Stomach smooth muscle (tissue), 2 donors: Measurements from ENCODE around the gene ZNF777.
"Not testable (repeated sequence)": the region's sequence is repeated elsewhere in the genome, so short reads cannot be mapped to it uniquely, and the experiment has no call there.

Source experiments
- H3K27ac ChIP-seq: one replicate; pipeline ENCODE4 v1.7.0; 2013; ENCODE audit warnings: mild to moderate bottlenecking, low read length, inconsistent platforms
- H3K27me3 ChIP-seq, 2 donors: one replicate each; pipeline ENCODE4 v1.7.0; 2013; ENCODE audit warnings: low read length in 2 of 2; ENCODE audit not compliant: insufficient read depth in 2 of 2, control insufficient read depth in 1 of 2
- H3K36me3 ChIP-seq, 2 donors: one replicate each; pipeline ENCODE4 v1.7.0; 2013; ENCODE audit warnings: low read length in 2 of 2; ENCODE audit not compliant: control insufficient read depth in 2 of 2, insufficient read depth in 2 of 2
- H3K4me1 ChIP-seq: one replicate; pipeline ENCODE4 v1.7.0; 2013; ENCODE audit warnings: low read length; ENCODE audit not compliant: control insufficient read depth, insufficient read depth
- H3K4me3 ChIP-seq, 2 donors: one replicate each; pipeline ENCODE4 v1.7.0; 2013; ENCODE audit warnings: low read length in 2 of 2
- H3K9ac ChIP-seq, 2 donors: one replicate each; pipeline ENCODE4 v1.7.0; 2013; ENCODE audit warnings: low read length in 2 of 2, mild to moderate bottlenecking in 1 of 2
- H3K9me3 ChIP-seq, 2 donors: one replicate each; pipeline ENCODE4 v1.7.0; 2013; ENCODE audit warnings: low read length in 2 of 2; ENCODE audit not compliant: control insufficient read depth in 2 of 2
- donor health status: healthy.
- donor health status: Pancreatic carcinoma.

The ZNF777 gene

GRCh38 chr7:149449897-149450296 is 11.0 kb downstream of the ZNF777 start:
- no peak overlapping the region for H3K4me3 ChIP-seq
- H3K27me3 ChIP-seq: no peaks in the 10 kb centered on the region
- no peak overlapping the region for H3K27ac ChIP-seq
- H3K4me1 ChIP-seq: no peaks in the 10 kb centered on the region
- H3K9me3 ChIP-seq: no peaks in the 10 kb centered on the region
- no peak overlapping the region for H3K9ac ChIP-seq
- peaks cover 55 to 58% of the 10 kb centered on the region in 2 donors for H3K36me3 ChIP-seq

GRCh38 chr7:149448961-149449360 is 11.9 kb downstream of the ZNF777 start:
- H3K27me3 ChIP-seq: no peaks in the 10 kb centered on the region
- H3K9ac ChIP-seq: no peak overlapping the region
- H3K36me3 ChIP-seq: peaks cover 50 to 51% of the 10 kb centered on the region in 2 donors
- no peaks in the 10 kb centered on the region for H3K9me3 ChIP-seq
- H3K4me3 ChIP-seq: no peak overlapping the region
- no peak overlapping the region for H3K27ac ChIP-seq
- no peaks in the 10 kb centered on the region for H3K4me1 ChIP-seq

- not testable (repeated sequence) for H3K27ac ChIP-seq, H3K27me3 ChIP-seq, H3K9ac ChIP-seq, H3K4me1 ChIP-seq, H3K4me3 ChIP-seq, H3K9me3 ChIP-seq
- H3K36me3 ChIP-seq: peaks cover 41 to 44% of the 10 kb centered on the region in 2 donors
Observed at GRCh38 chr7:149446026-149446425, 14.8 kb downstream of the ZNF777 start.

- no peak overlapping the region for H3K27ac ChIP-seq
- H3K9ac ChIP-seq: no peak overlapping the region
- H3K4me1 ChIP-seq: no peaks in the 10 kb centered on the region
- H3K4me3 ChIP-seq: no peak overlapping the region
- H3K9me3 ChIP-seq: no peaks in the 10 kb centered on the region
- H3K36me3 ChIP-seq: peaks cover 25 to 26% of the 10 kb centered on the region in 2 donors
- H3K27me3 ChIP-seq: no peaks in the 10 kb centered on the region
Observed at GRCh38 chr7:149444287-149444686, 16.6 kb downstream of the ZNF777 start.

GRCh38 chr7:149443523-149443922 is 17.3 kb downstream of the ZNF777 start:
- peaks cover 19 to 20% of the 10 kb centered on the region in 2 donors for H3K36me3 ChIP-seq
- H3K4me3 ChIP-seq: no peak overlapping the region
- H3K9me3 ChIP-seq: no peaks in the 10 kb centered on the region
- no peaks in the 10 kb centered on the region for H3K27me3 ChIP-seq
- no peaks in the 10 kb centered on the region for H3K4me1 ChIP-seq
- H3K27ac ChIP-seq: no peak overlapping the region
- no peak overlapping the region for H3K9ac ChIP-seq

GRCh38 chr7:149442924-149443323 is 17.9 kb downstream of the ZNF777 start:
- peaks cover 18 to 20% of the 10 kb centered on the region in 2 donors for H3K36me3 ChIP-seq
- H3K4me3 ChIP-seq: no peak overlapping the region
- no peaks in the 10 kb centered on the region for H3K9me3 ChIP-seq
- H3K27me3 ChIP-seq: no peaks in the 10 kb centered on the region
- no peak overlapping the region for H3K9ac ChIP-seq
- no peak overlapping the region for H3K27ac ChIP-seq
- no peaks in the 10 kb centered on the region for H3K4me1 ChIP-seq

- Histone ChIP-seq H3K27ac (no peak overlapping the region), H3K4me1 (no peaks in the 10 kb centered on the region), H3K9ac (no peak overlapping the region), H3K27me3 (no peaks in the 10 kb centered on the region), H3K36me3 (peaks cover 13 to 18% of the 10 kb centered on the region in 2 donors), H3K9me3 (no peaks in the 10 kb centered on the region), H3K4me3 (no peak overlapping the region)
Observed at GRCh38 chr7:149440222-149440621, 20.6 kb downstream of the ZNF777 start.

- H3K27me3 ChIP-seq: no peaks in the 10 kb centered on the region
- H3K27ac ChIP-seq: no peak overlapping the region
- peaks cover 22 to 30% of the 10 kb centered on the region in 2 donors for H3K36me3 ChIP-seq
- H3K4me1 ChIP-seq: no peaks in the 10 kb centered on the region
- H3K9ac ChIP-seq: no peak overlapping the region
- H3K4me3 ChIP-seq: no peak overlapping the region
- H3K9me3 ChIP-seq: no peaks in the 10 kb centered on the region
Observed at GRCh38 chr7:149436358-149436757, 24.5 kb downstream of the ZNF777 start.

- Histone ChIP-seq H3K9me3 (no peaks in the 10 kb centered on the region), H3K36me3 (peaks cover 22 to 32% of the 10 kb centered on the region in 2 donors), H3K4me3 (no peak overlapping the region), H3K4me1 (no peaks in the 10 kb centered on the region), H3K27me3 (no peaks in the 10 kb centered on the region), H3K9ac (no peak overlapping the region), H3K27ac (no peak overlapping the region)
Observed at GRCh38 chr7:149433124-149433523, 27.7 kb downstream of the ZNF777 start.

- Histone ChIP-seq H3K36me3 (peaks cover 22 to 32% of the 10 kb centered on the region in 2 donors), H3K9me3 (no peaks in the 10 kb centered on the region), H3K27me3 (no peaks in the 10 kb centered on the region)
Observed at GRCh38 chr7:149432121-149432691, 28.7 kb downstream of the ZNF777 start.

GRCh38 chr7:149431486-149432120 is 29.3 kb downstream of the ZNF777 start:
- no peaks in the 10 kb centered on the region for H3K4me1 ChIP-seq
- no peaks in the 10 kb centered on the region for H3K27me3 ChIP-seq
- H3K9me3 ChIP-seq: no peaks in the 10 kb centered on the region
- H3K4me3 ChIP-seq: no peak overlapping the region
- H3K9ac ChIP-seq: no peak overlapping the region
- H3K27ac ChIP-seq: no peak overlapping the region
- H3K36me3 ChIP-seq: peaks cover 21 to 30% of the 10 kb centered on the region in 2 donors

More at GRCh38 chr7:149432121-149432691, 28.7 kb downstream of the ZNF777 start:
- Histone ChIP-seq H3K4me3 (no peak overlapping the region), H3K4me1 (no peaks in the 10 kb centered on the region), H3K9ac (no peak overlapping the region), H3K27ac (no peak overlapping the region)
